ENCODE data around the gene FNIP1.
"Not testable (repeated sequence)": the region's sequence is repeated elsewhere in the genome, so short reads cannot be mapped to it uniquely, and the experiment has no call there.

FNIP1 gene

GRCh38 chr5:131786900-131787692, 9.7 kb downstream of the FNIP1 start:
- DNase-seq (ENCODE audit: low read depth in 2 of 2), result no peak

DNA sequence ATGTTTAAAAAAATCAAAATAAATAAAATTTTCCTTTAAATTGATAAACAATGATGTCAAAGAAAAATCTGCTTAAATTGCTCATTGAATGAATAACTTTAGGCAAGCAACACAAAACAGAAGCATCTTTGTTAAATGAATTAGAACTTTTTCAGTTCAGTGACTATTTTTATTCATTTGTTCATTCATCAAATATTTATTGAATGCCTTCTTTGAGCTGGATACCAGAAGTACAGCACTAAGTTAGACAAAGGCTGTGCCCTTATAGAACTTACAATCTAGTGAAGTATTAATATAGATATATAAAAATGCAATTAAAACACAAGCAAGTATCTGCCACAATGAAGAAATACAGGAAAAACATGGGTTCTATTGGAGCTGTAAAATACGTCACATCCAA, 10.8 kb downstream of the FNIP1 start:
- DNase-seq (ENCODE audit: low read depth in 2 of 2), result no peak

GRCh38 chr5:131783874-131784273, 12.9 kb downstream of the FNIP1 start:
- DNase-seq (ENCODE audit: low read depth in 2 of 2), result no peak

DNA sequence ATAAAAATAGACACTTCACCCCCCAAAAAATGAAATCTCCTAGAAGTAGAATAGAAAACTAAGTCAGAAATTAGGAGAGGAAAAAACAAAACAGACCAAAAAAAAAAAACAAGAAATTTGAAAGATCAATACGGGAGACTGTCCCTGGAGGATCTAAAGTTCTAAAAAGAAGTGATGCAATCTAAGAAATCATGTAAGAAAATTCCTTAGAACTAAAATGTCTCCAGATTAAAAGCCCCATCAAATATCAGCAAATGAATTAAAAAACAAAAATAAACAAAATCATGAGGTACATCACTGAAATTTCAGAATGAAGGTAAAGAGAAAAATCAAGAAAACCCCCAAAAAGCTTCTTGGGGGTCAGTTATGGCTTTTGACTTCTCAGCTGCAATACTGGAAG, 13.5 kb downstream of the FNIP1 start:
- DNase-seq (ENCODE audit: low read depth in 2 of 2), result no peak

- no peak for DNase-seq (ENCODE audit: low read depth in 2 of 2)
These were observed 14.1 kb downstream of the FNIP1 start for GRCh38 chr5:131782717-131783116.

- DNase-seq (ENCODE audit: low read depth in 2 of 2), result not testable (repeated sequence)
These were observed 18.7 kb downstream of the FNIP1 start for GRCh38 chr5:131778141-131778540.

DNA sequence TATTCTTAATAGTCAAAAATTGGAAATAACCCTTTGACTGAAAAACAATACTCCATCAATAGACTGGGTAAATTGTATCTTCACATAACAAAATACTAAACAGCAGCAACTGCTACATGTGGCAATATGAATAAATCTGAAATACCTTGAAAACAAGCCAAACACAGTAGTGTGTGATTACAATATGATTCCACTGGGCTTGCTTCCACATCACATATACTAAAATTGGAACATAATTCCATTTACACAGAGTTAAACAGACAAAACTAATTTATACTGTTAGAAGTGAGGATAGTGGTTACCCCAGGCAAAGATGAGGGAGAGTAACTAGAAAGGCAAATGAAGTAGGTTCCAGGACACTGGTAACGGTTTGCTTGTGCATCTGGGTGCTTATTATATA, 20.4 kb downstream of the FNIP1 start:
- DNase-seq (ENCODE audit: low read depth in 2 of 2), result no peak

DNA sequence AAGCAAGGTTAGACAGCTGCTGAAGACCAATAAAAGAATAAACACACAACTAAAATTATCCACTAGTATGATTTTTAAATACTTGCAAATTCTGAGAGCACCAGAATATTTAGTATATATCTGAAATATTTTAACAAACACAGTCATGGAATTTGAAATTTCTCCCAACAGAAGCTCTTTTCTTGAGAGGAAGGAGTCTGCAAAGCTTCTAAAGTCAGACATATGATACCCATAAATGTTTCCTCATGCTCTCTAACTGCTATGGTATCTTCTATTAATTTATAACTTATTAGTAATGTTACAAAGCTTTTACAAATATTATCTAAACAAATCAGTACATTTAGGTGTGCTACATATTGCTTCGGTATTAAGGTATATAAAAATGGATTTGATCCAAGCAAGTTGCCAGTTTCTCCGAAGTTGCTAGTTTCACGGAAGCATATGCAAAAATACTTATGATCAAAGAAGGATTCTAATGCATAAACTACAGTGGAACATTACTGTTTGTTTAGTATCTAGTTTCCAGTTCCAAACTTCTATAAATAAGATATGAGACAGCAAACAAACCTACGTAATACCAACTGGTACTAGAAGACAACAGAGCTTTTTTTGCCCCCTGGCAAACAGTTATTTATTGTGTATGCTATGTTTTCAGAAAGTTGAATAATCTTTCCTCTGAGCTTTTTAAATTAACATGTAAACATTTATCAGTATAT, 22.0 kb downstream of the FNIP1 start:
- DNase-seq (ENCODE audit: low read depth in 2 of 2), result no peak

- DNase-seq (ENCODE audit: low read depth in 2 of 2), result no peak
These were observed 23.0 kb downstream of the FNIP1 start for GRCh38 chr5:131773805-131774204.

DNA sequence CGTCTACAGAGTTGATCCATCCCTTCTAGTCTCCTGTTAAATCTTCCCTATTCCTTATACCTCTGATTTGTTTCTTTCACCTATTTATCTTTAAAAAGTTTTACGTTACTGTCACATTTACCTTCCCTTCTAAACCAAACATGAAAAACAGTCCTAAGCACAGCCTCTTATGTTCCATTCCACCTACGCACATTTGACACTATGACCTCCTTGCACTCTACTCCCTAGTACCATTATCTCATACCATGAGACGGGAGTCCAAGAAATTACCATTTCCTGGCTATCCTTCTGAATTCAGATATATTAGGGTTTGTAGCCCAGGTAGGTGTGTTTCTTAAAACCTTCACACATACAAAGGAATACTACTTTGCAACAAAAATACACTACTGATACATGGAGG, 25.1 kb downstream of the FNIP1 start:
- DNase-seq (ENCODE audit: low read depth in 2 of 2), result no peak

DNA sequence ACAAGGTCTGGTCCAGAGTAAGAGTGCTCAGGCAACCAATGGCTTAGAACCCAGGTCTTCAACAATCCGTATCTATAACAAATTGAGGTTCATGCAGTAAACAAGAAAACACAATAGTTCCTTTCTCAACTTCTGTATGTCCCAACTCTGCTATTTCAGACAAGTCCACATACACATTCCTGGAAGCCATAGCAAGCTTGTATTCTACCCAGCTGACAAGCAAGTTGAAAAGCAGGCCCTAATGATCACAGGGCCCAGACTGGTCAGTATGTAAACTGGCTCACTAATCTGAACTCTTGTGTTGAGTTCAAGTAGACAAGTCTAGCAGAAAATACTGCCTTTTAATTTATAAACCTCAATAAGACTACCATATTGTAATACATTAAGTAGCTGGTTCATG, 26.9 kb downstream of the FNIP1 start:
- no peak for DNase-seq (ENCODE audit: low read depth in 2 of 2)

DNA sequence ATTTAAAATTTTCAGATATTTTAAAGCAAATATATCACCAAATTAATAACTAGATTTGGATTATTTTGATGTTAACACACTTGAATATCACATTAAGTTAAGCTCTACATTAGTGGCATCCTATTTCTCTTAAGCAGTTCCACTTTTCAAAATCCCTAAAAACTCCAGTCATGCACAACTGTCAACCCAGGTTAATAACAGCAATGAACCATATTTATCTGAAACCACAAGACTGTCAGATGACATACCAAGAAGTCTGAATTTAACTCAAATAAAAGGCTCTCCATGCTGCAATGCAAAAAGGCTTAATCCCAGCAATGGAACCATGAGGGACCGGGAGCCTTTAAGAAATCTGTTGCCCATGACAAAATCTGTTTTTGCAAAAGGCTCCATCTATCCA, 27.5 kb downstream of the FNIP1 start:
- no peak for DNase-seq (ENCODE audit: low read depth in 2 of 2)

DNA sequence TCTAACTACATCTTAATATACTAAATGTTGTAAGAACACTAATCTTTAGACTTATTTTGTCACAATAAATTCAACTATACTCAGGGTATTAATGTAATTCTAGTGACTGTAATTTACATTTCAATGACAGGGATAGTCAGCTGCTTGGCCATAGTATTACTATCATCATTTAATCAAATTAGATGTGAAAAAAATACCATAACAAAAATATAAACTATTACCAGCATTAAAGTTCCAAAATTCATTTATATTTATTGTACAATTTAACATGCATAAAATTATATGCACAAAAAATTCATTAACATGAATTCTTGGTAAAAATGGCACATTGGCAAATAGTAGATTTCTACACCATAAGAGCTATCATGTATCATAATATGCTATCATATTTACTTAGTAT, 28.9 kb downstream of the FNIP1 start:
- no peak for DNase-seq (ENCODE audit: low read depth in 2 of 2)

DNA sequence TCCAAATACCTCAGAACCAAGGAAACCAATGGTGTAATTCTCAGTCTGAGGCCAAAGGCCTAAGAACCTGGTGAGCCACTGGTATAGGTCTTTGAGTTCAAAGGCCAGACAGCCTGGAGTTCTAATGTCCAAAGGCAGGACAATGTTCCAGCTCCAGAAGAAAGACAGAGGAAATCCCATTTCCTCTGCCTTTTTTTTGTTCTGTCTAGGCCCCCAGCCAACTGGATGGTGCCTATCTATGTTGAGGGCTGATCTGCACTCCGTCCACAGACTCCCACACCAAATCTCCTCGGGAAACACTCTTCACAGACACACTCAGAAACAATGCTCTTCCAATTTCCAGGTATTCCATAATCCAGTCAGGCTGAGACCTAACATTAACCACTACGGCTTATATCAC, 30.1 kb downstream of the FNIP1 start:
- no peak for DNase-seq (ENCODE audit: low read depth in 2 of 2)

- DNase-seq (ENCODE audit: low read depth in 2 of 2), result no peak
These were observed 31.6 kb downstream of the FNIP1 start for GRCh38 chr5:131765261-131765660.

- DNase-seq (ENCODE audit: low read depth in 2 of 2), result no peak
These were observed 32.8 kb downstream of the FNIP1 start for GRCh38 chr5:131763968-131764367.

- no peak for DNase-seq (ENCODE audit: low read depth in 2 of 2)
These were observed 36.0 kb downstream of the FNIP1 start for GRCh38 chr5:131760793-131761192.

- DNase-seq (ENCODE audit: low read depth in 2 of 2), result no peak
These were observed 37.1 kb downstream of the FNIP1 start for GRCh38 chr5:131759704-131760103.

DNA sequence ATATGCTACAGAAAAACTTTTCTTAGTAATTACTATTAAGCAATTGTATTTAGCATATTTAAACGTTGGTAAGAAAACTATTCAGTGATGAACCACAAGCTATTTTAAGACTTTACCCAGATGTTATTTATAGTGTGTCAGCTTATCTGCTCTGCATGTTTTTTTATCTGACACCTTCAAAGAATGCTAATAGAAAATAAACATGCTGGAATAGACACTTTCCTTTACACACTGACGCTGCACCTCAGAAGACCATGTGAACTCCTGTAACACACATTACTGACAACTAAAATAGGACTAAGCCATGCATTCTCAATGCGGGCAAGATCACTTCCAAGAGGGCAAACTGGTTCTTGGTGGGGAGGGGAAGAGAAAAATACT, 38.3 kb downstream of the FNIP1 start:
- no peak for DNase-seq (ENCODE audit: low read depth in 2 of 2)

DNA sequence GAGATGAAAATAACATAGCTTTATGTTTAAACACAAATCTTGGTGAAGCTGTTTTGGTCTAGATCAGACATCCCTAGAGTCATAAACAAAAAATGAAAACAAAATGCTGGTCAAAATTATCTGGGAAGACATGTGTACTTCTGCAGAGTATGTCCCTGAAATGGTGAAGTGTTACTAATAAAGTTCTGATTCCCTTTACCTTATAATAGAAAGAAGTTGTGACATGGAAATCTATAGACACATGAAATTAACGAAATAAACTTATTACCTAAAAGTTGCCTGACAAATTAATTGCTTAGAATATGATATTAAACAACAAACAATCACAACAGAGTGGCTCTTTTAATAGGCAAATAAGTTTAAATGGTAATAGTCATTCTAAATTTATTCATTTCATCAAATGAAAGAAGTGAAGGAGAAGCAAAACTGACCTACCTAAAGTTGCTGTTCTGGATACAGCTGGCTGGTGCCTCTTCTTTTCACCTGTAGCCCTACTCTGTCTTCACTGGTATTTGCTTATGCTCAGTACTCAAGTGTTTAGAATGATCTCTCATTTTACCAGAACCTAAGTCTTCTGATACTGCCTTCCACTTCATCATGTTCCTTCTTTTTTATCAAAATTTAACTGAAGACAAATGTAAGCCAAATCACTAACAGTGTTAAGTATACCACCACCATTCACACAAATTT, 38.8 kb downstream of the FNIP1 start:
- no peak for DNase-seq (ENCODE audit: low read depth in 2 of 2)

- no peak for DNase-seq (ENCODE audit: low read depth in 2 of 2)
These were observed 39.9 kb downstream of the FNIP1 start for GRCh38 chr5:131756942-131757341.

DNA sequence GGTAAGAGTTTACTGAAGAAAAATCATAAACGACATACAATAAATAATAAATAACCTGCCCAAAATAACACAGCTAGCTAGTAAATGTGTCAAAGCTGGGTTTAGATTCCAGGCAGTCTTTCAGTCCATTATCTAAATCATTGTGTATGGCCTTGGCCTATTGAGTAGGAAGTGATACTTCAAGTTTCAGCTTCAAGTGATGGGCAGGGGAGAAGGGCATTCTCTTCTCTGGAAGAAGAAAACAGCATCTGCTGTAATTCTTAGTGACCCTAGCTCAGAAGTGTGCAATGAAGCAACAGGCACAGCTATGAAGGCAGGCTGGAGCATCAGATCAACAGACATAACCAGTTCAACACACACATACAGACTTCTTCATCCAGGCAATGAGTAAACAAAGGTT, 42.5 kb downstream of the FNIP1 start:
- no peak for DNase-seq (ENCODE audit: low read depth in 2 of 2)

DNA sequence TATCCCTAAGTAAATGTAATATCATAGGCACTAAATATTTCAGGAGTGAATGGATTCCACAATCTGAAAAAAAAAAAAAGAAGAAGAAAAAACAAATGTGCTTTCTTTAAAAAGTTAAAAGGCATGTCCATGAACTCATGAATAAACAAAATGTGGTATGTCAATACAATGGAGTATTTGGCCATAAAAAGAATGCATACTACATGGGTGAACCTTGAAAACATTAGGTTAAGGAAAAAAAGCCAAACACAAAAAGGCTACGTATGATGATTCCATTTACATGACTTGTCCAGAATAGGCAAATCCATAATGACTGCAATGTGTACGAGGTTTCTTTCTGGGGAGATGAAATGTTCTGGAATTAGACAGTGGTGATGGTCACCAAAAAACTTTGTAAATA, 45.3 kb downstream of the FNIP1 start:
- DNase-seq (ENCODE audit: low read depth in 2 of 2), result no peak

Measured in stimulated activated CD8-positive, alpha-beta memory T cell treated with anti-CD3 and anti-CD28 coated beads, Interleukin-2, amount 100 ng/mL, for 1 hour (primary cell).